ENCODE measurements around the gene SASS6.

- TF ChIP-seq, protein P1, sequence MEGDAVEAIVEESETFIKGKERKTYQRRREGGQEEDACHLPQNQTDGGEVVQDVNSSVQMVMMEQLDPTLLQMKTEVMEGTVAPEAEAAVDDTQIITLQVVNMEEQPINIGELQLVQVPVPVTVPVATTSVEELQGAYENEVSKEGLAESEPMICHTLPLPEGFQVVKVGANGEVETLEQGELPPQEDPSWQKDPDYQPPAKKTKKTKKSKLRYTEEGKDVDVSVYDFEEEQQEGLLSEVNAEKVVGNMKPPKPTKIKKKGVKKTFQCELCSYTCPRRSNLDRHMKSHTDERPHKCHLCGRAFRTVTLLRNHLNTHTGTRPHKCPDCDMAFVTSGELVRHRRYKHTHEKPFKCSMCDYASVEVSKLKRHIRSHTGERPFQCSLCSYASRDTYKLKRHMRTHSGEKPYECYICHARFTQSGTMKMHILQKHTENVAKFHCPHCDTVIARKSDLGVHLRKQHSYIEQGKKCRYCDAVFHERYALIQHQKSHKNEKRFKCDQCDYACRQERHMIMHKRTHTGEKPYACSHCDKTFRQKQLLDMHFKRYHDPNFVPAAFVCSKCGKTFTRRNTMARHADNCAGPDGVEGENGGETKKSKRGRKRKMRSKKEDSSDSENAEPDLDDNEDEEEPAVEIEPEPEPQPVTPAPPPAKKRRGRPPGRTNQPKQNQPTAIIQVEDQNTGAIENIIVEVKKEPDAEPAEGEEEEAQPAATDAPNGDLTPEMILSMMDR (IDR thresholded peaks at IDR 0.05): no peak
- no peak for TF ChIP-seq POLR2A (IDR thresholded peaks at IDR 0.05)
Measured at GRCh38 chr1:100127226-100127625, 5.5 kb downstream of the SASS6 start.
